ENCODE measurements around the gene IQGAP1.

The IQGAP1 gene

GRCh38 chr15:90442423-90442822 is 54.4 kb downstream of the IQGAP1 start:
- DNase-seq (ENCODE audit: low read depth), result no peak
- no peak overlapping the region for H3K4me3 ChIP-seq (ENCODE audit: low read length)
- TF ChIP-seq, protein P1, sequence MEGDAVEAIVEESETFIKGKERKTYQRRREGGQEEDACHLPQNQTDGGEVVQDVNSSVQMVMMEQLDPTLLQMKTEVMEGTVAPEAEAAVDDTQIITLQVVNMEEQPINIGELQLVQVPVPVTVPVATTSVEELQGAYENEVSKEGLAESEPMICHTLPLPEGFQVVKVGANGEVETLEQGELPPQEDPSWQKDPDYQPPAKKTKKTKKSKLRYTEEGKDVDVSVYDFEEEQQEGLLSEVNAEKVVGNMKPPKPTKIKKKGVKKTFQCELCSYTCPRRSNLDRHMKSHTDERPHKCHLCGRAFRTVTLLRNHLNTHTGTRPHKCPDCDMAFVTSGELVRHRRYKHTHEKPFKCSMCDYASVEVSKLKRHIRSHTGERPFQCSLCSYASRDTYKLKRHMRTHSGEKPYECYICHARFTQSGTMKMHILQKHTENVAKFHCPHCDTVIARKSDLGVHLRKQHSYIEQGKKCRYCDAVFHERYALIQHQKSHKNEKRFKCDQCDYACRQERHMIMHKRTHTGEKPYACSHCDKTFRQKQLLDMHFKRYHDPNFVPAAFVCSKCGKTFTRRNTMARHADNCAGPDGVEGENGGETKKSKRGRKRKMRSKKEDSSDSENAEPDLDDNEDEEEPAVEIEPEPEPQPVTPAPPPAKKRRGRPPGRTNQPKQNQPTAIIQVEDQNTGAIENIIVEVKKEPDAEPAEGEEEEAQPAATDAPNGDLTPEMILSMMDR (conservative IDR thresholded peaks at IDR 0.05; ENCODE audit: low read length), result no peak

DNA sequence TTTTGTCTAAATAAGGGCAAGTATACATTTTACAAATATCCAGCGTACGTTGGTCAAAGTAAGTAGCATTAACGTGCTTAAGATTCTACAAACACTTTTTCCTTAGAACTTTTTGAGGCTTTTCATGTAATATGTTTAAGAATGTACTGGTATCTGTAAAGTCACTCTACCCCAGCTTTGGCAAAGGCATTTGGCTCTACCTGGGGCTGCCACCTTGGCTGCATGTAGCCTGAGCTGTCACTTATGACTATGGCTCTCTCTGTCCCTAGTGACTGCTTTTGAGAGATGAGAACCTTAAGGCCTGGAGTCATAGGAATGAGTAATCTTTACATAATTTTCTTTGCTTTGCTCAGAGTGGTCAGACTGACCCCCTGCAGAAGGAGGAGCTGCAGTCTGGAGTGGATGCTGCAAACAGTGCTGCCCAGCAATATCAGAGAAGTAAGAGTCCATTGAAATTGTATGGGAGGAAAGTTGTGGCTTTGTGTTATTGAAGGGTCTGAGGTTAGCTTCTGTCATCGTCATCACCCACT is 61.2 kb downstream of the IQGAP1 start:
- DNase-seq (ENCODE audit: low read depth), result no peak
- H3K4me3 ChIP-seq (ENCODE audit: low read length), result no peak overlapping the region
- TF ChIP-seq, protein P1 (conservative IDR thresholded peaks at IDR 0.05; ENCODE audit: low read length), result no peak

DNA sequence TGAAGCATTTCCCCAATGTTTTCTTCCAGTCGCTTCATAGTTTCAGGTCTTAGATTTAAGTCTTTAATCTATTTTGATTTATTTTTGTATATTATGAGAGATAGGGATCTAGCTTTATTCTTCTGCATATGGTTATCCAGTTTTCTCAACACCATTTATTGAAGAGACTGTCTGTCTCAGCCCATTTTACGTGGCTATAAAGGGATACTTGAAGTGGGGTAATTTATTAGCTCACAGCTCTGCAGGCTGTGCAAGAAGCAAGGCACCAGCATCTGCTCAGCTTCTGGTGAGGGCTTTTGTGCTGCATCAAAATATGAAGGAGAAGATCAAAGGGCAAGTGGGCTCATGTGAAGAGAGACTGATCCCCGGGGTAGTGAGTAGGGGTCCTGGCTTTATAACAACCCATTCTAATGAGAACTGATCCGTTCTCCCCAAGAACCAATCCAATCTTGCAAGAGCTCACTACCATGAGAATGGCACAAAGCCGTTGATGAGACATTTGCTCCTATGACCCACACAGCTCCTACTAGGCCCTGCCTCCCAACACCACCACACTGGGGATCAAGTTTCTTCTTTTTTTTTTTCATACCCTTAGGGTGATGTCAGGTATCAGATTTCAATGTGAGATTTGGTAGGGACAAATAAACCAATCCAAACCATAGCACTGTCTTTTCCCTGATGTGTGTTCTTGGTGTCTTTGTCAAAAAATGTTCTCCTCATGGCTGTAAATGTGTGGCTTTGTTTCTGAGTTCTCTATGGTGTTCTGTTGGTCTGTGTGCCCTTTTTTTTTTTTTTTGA is 63.2 kb downstream of the IQGAP1 start:
- no peak overlapping the region for H3K4me3 ChIP-seq (ENCODE audit: low read length)
- DNase-seq (ENCODE audit: low read depth), result peak; percentile 51
- TF ChIP-seq, protein P1 (conservative IDR thresholded peaks at IDR 0.05; ENCODE audit: low read length), result no peak

- no peak for DNase-seq (ENCODE audit: low read depth)
- no peak overlapping the region for H3K4me3 ChIP-seq (ENCODE audit: low read length)
- TF ChIP-seq, protein P1 (conservative IDR thresholded peaks at IDR 0.05; ENCODE audit: low read length), result no peak
These were observed 68.2 kb downstream of the IQGAP1 start for GRCh38 chr15:90456236-90456635.

- TF ChIP-seq, protein P1 (conservative IDR thresholded peaks at IDR 0.05; ENCODE audit: low read length), result no peak
These were observed 70.0 kb downstream of the IQGAP1 start for GRCh38 chr15:90458061-90458460.

DNA sequence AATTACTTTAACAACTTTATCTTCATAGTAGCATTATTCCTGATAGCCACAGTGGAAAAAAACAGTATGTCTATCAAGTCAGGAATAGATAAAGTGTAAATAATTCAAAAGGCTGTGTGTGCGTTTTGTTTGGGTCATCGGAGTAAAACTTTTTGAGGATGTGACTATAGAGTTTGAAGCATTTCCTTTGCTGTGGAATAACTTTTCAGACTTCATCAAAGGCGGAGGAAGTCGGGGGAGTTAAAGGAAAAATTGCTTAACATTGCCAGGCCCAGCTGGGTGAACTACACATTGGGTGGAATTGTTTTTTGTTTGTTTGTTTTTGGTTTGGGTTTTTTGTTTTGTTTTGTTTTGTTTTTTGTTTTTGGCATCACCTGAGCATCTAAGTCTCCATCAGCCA is 71.3 kb downstream of the IQGAP1 start:
- TF ChIP-seq, protein P1 (conservative IDR thresholded peaks at IDR 0.05; ENCODE audit: low read length), result no peak
- no peak overlapping the region for H3K4me3 ChIP-seq (ENCODE audit: low read length)
- no peak for DNase-seq (ENCODE audit: low read depth)

More at GRCh38 chr15:90458061-90458460, 70.0 kb downstream of the IQGAP1 start:
- no peak overlapping the region for H3K4me3 ChIP-seq (ENCODE audit: low read length)
- no peak for DNase-seq (ENCODE audit: low read depth)
